Thyroid gland (tissue), 4 donors: Measurements from ENCODE around the gene FICD.

Experiments
- POLR2A ChIP-seq, 2 donors: fragments of 450-650 bp; IDR thresholded peaks; one replicate each; pipeline ENCODE4 v1.6.1; 2017; ENCODE audit warnings: antibody characterized with exemption in 2 of 2, mild to moderate bottlenecking in 2 of 2, moderate library complexity in 1 of 2
- TF ChIP-seq, protein P1 (sequence below), 6 experiments: fragments of 200-600 bp in 3 of 6; fragments of 450-650 bp in 3 of 6; sonication (generic) in 3 of 6; IDR thresholded peaks; one replicate each; pipeline ENCODE4 v1.5.1; 2016 to 2019; ENCODE audit warnings: antibody characterized with exemption in 6 of 6, mild to moderate bottlenecking in 2 of 6, inconsistent platforms in 1 of 6, moderate library complexity in 1 of 6

DNA sequence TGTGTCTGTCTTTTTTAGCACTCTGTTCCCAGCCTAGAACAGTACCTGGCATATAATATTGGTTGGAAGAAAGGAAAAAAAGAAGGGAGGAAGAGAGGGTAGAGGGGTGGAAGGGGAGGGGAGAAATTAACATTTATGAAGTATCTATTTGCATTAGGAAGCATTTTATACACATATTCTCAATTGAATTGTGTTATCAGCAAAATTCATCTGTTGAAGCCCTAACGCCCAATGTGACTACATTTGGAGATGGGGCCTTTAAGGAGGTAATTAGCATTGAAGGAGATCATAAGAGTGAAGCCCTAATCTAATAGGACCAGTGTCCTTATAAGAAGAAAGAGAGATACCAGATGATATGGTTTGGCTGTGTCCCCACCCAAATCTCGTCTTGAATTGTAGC lies 30.2 kb upstream of the FICD start:
- TF ChIP-seq, protein P1, sequence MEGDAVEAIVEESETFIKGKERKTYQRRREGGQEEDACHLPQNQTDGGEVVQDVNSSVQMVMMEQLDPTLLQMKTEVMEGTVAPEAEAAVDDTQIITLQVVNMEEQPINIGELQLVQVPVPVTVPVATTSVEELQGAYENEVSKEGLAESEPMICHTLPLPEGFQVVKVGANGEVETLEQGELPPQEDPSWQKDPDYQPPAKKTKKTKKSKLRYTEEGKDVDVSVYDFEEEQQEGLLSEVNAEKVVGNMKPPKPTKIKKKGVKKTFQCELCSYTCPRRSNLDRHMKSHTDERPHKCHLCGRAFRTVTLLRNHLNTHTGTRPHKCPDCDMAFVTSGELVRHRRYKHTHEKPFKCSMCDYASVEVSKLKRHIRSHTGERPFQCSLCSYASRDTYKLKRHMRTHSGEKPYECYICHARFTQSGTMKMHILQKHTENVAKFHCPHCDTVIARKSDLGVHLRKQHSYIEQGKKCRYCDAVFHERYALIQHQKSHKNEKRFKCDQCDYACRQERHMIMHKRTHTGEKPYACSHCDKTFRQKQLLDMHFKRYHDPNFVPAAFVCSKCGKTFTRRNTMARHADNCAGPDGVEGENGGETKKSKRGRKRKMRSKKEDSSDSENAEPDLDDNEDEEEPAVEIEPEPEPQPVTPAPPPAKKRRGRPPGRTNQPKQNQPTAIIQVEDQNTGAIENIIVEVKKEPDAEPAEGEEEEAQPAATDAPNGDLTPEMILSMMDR (IDR thresholded peaks at IDR 0.05): no peak
- no peak for TF ChIP-seq POLR2A (IDR thresholded peaks at IDR 0.05)
